ENCODE data around the gene RBMS3.

DNA sequence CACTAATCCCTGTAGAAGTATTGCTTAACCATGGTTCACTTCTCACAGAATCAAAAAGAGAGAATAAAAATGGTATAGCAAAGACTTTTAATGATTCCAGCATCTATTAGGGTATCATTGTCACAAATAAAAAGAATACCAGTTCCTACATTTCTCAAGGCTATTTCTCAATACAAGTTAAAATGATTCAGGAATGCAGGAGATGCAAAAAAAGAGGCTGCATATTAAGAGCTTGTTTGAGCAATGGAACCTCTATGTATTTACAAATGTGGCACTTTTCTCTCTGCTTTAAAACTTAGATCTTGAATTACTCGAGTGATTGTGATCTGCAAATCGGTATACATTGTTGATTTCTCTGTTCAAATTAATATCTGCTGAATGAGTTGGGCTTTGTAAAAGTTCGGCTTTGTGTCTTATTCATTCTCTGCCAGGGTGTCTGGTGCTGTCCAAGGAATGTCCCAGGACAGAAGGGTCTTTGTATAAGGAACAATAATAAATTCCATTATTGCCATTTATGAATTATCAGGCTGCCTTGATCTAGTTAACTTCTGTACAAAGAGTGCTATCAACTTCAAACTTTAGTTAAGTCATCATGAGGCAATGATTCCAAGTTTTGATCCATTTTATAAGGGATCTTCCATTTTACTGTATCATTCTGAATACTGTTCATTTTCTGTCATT, 364.2 kb downstream of the RBMS3 start:
- TF ChIP-seq, protein P1, sequence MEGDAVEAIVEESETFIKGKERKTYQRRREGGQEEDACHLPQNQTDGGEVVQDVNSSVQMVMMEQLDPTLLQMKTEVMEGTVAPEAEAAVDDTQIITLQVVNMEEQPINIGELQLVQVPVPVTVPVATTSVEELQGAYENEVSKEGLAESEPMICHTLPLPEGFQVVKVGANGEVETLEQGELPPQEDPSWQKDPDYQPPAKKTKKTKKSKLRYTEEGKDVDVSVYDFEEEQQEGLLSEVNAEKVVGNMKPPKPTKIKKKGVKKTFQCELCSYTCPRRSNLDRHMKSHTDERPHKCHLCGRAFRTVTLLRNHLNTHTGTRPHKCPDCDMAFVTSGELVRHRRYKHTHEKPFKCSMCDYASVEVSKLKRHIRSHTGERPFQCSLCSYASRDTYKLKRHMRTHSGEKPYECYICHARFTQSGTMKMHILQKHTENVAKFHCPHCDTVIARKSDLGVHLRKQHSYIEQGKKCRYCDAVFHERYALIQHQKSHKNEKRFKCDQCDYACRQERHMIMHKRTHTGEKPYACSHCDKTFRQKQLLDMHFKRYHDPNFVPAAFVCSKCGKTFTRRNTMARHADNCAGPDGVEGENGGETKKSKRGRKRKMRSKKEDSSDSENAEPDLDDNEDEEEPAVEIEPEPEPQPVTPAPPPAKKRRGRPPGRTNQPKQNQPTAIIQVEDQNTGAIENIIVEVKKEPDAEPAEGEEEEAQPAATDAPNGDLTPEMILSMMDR (IDR thresholded peaks at IDR 0.05), result no peak
- TF ChIP-seq POLR2A (IDR thresholded peaks at IDR 0.05), result no peak
